ENCODE data around the gene FOXP2.

Gene FOXP2

DNA sequence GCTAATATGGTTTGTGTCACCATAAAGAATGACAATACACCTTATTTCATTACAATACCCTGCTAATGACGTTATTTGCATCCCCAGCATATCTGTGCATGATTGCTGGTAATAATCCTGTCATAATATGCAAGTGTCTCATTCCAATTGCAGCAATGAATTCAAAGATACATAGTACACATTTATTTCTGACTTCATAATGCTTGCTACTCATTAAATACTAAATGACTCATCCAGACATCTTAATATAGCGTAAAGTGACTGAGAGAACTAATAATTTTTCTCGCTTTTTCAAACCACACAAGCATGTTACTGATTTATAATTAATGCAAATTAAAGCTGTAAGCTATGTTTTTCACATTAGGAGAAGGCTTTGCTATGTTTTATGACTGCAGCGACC, 272.6 kb downstream of the FOXP2 start:
- Histone ChIP-seq H3K27me3 (ENCODE audit: insufficient read depth, low read length, poor library complexity, severe bottlenecking) (no peaks in the 10 kb centered on the region), H3K4me3 (ENCODE audit: low read length, poor library complexity, severe bottlenecking) (no peak overlapping the region), H3K4me1 (ENCODE audit: insufficient read depth, low read length, poor library complexity, severe bottlenecking) (no peaks in the 10 kb centered on the region), H3K36me3 (ENCODE audit: insufficient read depth, low read length) (no peaks in the 10 kb centered on the region), H3F3A (ENCODE audit: low read depth) (no peaks in the 10 kb centered on the region), H3K9me3 (ENCODE audit: insufficient read depth, low read depth, low read length) (no peaks in the 10 kb centered on the region), H3K79me2 (ENCODE audit: insufficient read depth, low read length) (no peaks in the 10 kb centered on the region), H3K9ac (ENCODE audit: low read depth, low read length, poor library complexity, severe bottlenecking) (no peak overlapping the region), H3K9me2 (replicated peaks; ENCODE audit: low read depth, low read length) (no peaks in the 10 kb centered on the region), H3K4me2 (ENCODE audit: low read depth, low read length, poor library complexity, severe bottlenecking) (no peak overlapping the region), H2AFZ (ENCODE audit: low read length) (no peak overlapping the region), H4K20me1 (ENCODE audit: insufficient read depth, low read length, poor library complexity, severe bottlenecking) (no peaks in the 10 kb centered on the region)
- TF ChIP-seq EZH2phosphoT487 (IDR thresholded peaks at IDR 0.05; ENCODE audit: borderline replicate concordance) = no peak
- TF ChIP-seq, protein P1, sequence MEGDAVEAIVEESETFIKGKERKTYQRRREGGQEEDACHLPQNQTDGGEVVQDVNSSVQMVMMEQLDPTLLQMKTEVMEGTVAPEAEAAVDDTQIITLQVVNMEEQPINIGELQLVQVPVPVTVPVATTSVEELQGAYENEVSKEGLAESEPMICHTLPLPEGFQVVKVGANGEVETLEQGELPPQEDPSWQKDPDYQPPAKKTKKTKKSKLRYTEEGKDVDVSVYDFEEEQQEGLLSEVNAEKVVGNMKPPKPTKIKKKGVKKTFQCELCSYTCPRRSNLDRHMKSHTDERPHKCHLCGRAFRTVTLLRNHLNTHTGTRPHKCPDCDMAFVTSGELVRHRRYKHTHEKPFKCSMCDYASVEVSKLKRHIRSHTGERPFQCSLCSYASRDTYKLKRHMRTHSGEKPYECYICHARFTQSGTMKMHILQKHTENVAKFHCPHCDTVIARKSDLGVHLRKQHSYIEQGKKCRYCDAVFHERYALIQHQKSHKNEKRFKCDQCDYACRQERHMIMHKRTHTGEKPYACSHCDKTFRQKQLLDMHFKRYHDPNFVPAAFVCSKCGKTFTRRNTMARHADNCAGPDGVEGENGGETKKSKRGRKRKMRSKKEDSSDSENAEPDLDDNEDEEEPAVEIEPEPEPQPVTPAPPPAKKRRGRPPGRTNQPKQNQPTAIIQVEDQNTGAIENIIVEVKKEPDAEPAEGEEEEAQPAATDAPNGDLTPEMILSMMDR (conservative IDR thresholded peaks at IDR 0.05; ENCODE audit: low read length) = no peak

DNA sequence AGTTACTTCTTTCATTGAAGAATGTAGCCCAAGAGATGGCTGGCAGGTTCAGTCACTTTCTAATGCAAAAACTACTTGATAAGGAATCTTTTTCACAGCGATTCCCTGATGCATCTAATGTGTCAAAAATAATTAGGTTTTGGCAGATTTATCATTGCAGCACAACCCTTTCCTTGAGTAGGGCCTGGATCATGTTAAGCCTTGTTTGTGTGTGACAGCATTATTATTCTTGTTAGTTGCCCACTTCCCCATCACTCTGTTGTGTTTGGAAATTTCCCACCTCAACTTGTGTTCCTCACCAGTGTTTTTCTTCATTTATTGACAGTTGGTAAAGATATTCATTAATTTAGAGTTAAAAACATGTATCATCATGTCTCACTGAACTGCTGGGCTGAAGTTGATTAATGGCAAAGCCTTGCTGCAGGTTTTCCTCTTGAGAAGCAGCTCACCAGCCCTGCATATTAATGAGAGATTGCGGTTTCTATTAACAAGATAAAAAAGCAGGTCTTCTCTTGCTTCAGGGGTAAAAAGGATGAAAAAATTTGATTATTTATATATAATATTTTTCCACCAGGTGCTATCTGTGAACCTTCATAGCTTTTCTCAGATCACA, 273.9 kb downstream of the FOXP2 start:
- Histone ChIP-seq H3K79me2 (ENCODE audit: insufficient read depth, low read length) (no peaks in the 10 kb centered on the region), H3K4me1 (ENCODE audit: insufficient read depth, low read length, poor library complexity, severe bottlenecking) (no peaks in the 10 kb centered on the region), H3K4me2 (ENCODE audit: low read depth, low read length, poor library complexity, severe bottlenecking) (no peak overlapping the region), H3F3A (ENCODE audit: low read depth) (no peaks in the 10 kb centered on the region), H3K36me3 (ENCODE audit: insufficient read depth, low read length) (no peaks in the 10 kb centered on the region), H3K9me3 (ENCODE audit: insufficient read depth, low read depth, low read length) (no peaks in the 10 kb centered on the region), H3K9ac (ENCODE audit: low read depth, low read length, poor library complexity, severe bottlenecking) (no peak overlapping the region), H3K27me3 (ENCODE audit: insufficient read depth, low read length, poor library complexity, severe bottlenecking) (no peaks in the 10 kb centered on the region), H3K9me2 (replicated peaks; ENCODE audit: low read depth, low read length) (no peaks in the 10 kb centered on the region), H2AFZ (ENCODE audit: low read length) (no peak overlapping the region), H3K4me3 (ENCODE audit: low read length, poor library complexity, severe bottlenecking) (no peak overlapping the region), H4K20me1 (ENCODE audit: insufficient read depth, low read length, poor library complexity, severe bottlenecking) (no peaks in the 10 kb centered on the region)
- no peak for TF ChIP-seq EZH2phosphoT487 (IDR thresholded peaks at IDR 0.05; ENCODE audit: borderline replicate concordance)
- TF ChIP-seq, protein P1 (conservative IDR thresholded peaks at IDR 0.05; ENCODE audit: low read length) = no peak

DNA sequence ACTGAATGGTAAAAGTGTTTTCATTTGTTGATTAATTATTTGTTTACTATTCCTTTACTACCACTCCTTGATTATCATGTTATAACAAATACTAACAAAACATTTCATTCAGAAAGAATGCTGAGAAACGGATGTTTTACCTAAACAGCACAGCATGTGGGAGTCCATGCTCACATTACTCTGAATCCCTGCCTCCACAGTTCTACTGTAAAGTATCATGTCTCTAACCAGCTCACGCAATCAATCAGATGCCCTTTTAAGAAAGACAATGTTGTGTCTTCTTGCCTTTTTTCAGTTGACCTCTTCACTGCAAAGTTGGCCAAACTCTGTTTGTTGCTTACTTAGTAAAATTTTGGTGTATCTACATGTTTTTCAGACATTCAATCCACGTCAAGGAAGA, 274.8 kb downstream of the FOXP2 start:
- Histone ChIP-seq H3K79me2 (ENCODE audit: insufficient read depth, low read length) (no peaks in the 10 kb centered on the region), H4K20me1 (ENCODE audit: insufficient read depth, low read length, poor library complexity, severe bottlenecking) (no peaks in the 10 kb centered on the region), H3K36me3 (ENCODE audit: insufficient read depth, low read length) (no peaks in the 10 kb centered on the region), H3K9me3 (ENCODE audit: insufficient read depth, low read depth, low read length) (no peaks in the 10 kb centered on the region), H3K9me2 (replicated peaks; ENCODE audit: low read depth, low read length) (no peaks in the 10 kb centered on the region), H3F3A (ENCODE audit: low read depth) (no peaks in the 10 kb centered on the region), H2AFZ (ENCODE audit: low read length) (no peak overlapping the region), H3K9ac (ENCODE audit: low read depth, low read length, poor library complexity, severe bottlenecking) (no peak overlapping the region), H3K4me2 (ENCODE audit: low read depth, low read length, poor library complexity, severe bottlenecking) (no peak overlapping the region), H3K27me3 (ENCODE audit: insufficient read depth, low read length, poor library complexity, severe bottlenecking) (no peaks in the 10 kb centered on the region), H3K4me1 (ENCODE audit: insufficient read depth, low read length, poor library complexity, severe bottlenecking) (no peaks in the 10 kb centered on the region), H3K4me3 (ENCODE audit: low read length, poor library complexity, severe bottlenecking) (no peak overlapping the region)
- no peak for TF ChIP-seq EZH2phosphoT487 (IDR thresholded peaks at IDR 0.05; ENCODE audit: borderline replicate concordance)
- TF ChIP-seq, protein P1 (conservative IDR thresholded peaks at IDR 0.05; ENCODE audit: low read length) = no peak

All from Loucy (cell line).